IPS-18c (cell line): Measurements from ENCODE around the gene PRSS2.
"Not testable (repeated sequence)": the region's sequence is repeated elsewhere in the genome, so short reads cannot be mapped to it uniquely, and the experiment has no call there.

Source experiments
- H3K4me3 ChIP-seq: 2 replicates; pipeline ENCODE4 v1.7.0; 2013; ENCODE audit warnings: low read depth, mild to moderate bottlenecking, low read length, moderate library complexity; ENCODE audit not compliant: insufficient read depth
- H3K9me3 ChIP-seq: one replicate; pipeline ENCODE4 v1.6.1; 2013; ENCODE audit warnings: mild to moderate bottlenecking, low read length, moderate library complexity; ENCODE audit not compliant: control insufficient read depth, insufficient read depth

PRSS2 gene

DNA sequence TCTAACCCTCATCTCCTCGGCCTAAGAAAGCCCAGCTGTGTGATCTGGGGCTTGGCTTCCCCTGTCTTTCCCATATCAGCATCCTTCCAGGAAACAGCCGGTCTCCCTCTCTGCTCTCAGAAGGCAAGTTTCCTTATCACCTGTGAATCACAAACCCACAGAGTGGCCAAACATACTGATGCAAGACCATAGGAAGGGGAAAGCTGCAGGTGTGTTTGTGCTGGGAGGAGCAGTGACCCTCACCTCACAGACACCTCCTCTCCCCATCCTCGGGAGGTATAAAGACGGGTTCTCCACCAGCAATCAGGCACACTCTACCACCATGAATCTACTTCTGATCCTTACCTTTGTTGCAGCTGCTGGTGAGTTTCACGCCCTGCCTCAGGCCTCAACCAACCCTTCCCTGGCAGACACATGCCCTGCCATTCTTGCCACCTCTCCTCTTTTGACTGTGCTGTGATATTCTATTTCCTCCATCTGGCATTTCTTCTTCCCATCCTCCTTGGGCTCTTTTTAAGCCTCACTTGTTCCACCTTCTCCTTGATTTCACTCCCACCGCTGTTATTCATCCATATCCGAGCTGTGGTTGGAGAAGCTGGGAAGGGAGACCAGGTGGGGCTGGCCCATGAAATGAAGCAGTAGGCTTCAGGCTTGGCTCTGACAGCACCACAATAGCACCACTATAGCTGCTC lies at the start of gene PRSS2:
Gene PRSS2 (plus strand): TSS at position 310 of the 692 bp plus-strand sequence. CDS start 13 bp downstream, at position 323.
- Histone ChIP-seq H3K9me3 (no peaks in the 10 kb centered on the region), H3K4me3 (no peak within 1 kb of the TSS)

DNA sequence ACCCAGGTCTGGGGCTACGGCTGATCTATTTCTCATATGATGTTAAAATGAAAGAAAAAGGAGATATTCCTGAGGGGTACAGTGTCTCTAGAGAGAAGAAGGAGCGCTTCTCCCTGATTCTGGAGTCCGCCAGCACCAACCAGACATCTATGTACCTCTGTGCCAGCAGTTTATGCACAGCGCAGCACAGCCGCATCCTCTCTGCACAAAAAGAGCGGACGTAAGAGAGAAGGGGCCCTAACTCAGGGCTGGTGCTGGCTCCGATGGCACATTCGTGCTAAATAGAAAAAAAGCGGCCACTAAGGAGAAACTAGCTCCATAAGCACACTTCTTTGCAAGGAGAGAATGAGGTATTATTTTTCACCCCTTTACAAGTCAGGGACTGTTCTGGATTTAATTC lies 49.8 kb upstream of the PRSS2 start:
- H3K4me3 ChIP-seq: no peak overlapping the region
- H3K9me3 ChIP-seq: no peaks in the 10 kb centered on the region

DNA sequence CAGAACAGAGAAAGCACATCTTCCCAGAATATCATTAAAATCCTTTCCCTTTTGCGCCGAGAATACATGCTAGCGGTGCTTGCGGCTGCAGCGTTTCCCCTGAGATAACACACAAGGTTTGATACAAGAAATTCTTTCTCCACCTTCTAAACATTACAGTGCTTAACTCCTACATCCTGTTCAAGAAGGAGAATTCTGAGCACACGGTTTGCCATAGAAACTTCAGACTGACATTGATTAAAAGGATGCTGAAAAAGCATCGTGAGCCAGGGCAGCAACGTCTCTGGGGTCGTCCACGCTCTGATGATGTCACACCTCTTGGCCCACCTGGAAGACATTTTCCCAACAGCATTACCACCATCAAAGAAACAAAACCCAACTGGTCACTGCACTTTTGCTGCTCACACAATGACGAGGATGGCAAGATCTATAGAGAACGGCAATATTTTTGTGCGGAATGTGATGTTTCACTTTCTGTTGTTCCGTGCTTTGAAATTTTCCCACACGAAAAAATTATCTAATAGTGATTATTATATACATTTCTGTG lies 48.4 kb upstream of the PRSS2 start:
- H3K4me3 ChIP-seq: no peak overlapping the region
- no peaks in the 10 kb centered on the region for H3K9me3 ChIP-seq

DNA sequence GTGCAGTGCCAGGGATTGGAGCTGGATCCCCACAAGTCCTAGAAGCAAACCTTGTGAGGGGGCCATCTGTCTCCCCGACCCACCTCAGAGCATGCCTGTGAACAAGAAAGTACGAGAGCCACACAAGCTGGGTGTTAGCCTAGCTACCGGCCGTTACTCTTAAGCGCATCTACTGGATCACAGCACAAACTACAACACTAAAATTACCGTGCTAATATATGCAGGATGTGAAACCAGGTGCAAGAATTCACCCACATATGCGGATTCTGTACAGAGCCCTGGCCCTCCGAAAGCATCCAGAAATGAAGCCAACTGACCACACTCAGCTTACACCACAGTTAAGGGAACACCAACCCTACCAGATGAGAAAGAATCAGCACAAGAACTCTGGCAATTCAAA lies 37.5 kb upstream of the PRSS2 start:
- Histone ChIP-seq H3K9me3 (no peaks in the 10 kb centered on the region), H3K4me3 (no peak overlapping the region; the same call in 1 of the 2 replicates)

DNA sequence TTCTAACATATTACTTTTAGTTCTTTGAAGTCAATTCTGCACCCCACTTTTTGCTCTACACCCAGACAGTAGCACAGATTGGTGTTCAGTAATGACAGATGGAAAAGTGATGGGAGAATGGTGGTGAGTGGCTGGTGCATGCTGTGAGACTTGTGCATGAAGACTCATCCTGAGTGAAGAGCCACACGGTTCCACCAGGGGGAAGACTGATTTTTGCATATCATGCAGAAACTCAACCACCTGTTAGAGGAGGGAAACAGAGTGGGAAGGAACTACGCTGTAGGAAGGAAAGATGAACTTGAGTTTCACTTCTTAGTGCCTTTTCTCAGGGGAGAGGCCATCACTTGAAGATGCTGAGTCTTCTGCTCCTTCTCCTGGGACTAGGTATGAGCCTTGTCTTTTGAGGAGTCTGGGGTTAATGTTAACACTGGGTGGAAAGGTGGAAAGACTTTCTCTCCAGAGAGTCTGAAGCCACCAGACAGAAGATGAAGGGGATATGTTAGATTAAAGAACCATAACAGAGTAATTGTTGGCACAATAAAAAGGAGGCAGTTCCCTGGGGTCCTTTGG lies 30.8 kb upstream of the PRSS2 start:
- Histone ChIP-seq H3K9me3 (no peaks in the 10 kb centered on the region), H3K4me3 (no peak overlapping the region)

DNA sequence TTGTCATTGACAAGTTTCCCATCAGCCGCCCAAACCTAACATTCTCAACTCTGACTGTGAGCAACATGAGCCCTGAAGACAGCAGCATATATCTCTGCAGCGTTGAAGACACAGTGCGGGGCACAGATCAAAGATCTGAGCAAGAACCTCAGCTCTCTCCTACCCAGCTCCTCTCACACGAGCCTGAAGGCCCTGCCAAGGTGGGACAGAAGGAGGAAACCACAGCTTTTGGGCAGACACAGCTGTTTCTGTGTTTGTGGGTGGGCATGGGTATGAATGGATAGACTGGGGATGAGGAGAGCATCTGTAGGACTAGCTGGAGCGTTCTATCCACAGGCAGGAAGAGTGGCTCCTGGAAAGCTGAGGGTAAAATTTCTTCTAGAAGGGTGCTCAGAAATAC lies 30.0 kb upstream of the PRSS2 start:
- Histone ChIP-seq H3K9me3 (no peaks in the 10 kb centered on the region), H3K4me3 (no peak overlapping the region)

DNA sequence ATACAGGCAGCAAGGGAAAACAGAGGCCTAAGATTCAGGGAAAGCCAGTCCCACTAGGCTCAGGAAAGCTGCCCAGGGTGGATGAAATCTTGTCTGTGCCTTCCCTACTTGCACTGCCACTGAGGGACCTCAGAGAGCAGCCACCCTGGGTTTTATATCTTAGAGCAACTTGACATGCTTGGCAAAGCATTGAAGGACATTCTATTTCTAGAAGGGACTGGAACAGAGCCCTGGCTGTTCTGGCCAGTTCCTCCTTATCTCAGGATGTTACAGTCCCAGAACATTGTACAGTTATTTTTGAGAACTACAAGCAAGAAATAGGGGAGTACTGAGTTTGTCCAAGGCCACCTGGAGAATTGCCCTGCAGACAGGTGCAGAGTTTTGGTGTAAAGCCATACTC lies 28.8 kb upstream of the PRSS2 start:
- not testable (repeated sequence) for H3K4me3 ChIP-seq, H3K9me3 ChIP-seq

DNA sequence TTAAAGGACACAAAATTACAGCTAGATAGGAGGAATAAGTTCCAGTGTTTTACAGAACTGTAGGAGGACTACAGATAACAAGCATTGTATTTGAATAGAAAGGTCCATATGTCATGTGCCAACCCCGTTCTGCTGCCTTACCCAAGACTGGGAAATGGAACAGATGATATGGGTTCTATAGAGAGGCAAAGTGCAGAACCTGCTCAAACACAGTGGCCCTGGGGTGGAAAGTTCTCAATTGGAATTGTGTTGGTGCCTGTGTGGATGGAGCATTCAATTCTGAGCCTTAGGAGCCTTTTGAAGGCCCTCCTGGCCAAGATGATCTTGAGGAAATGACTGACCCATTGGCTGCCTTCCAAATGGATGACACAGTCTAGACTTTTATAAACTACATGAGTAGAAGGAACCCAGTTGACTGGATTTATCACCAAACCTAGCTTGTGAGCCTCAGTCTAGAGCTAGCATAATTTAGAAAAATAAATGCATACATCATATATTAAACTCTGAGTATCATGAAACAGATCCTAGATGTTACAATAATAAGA lies 25.6 kb upstream of the PRSS2 start:
- H3K9me3 ChIP-seq: no peaks in the 10 kb centered on the region
- H3K4me3 ChIP-seq: no peak overlapping the region

DNA sequence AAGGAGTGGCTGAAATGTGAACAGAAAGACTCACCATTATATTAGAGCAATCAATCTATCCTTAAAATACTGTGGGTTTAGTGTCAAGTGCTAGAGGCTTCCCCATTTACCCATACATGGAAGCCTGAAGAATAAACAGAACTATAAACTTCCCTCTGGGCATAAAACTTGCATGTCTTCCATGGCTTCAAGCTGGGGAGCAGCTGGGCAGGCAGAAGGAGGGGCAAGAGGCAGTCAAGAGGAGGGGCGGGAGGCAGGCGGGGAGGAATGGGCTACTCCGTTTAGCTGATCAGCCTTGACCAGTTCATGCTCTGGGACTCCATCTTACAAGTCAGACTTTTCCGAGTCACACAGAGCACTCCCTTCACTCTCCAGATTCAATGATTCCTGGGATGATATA lies 25.0 kb upstream of the PRSS2 start:
- Histone ChIP-seq H3K4me3 (no peak overlapping the region), H3K9me3 (no peaks in the 10 kb centered on the region)

DNA sequence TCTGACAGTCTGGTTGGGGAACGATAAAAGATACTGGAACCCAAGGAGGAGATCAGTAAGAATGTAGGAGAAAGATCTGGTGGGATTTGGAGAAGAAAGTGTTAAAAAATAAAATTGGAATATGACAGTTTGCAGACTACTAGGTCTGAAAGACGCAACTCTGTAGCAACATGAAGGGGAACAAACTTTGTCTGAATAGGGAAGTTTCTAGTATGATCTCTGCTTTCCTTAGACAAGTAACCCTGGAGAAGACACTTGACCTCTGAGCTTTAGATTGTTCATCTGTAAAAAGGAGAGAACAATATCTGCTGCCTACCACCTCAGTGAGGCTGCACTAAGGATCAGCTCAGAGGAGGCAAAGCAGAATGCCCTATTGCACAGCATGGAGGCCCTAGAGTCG lies 24.5 kb upstream of the PRSS2 start:
- no peaks in the 10 kb centered on the region for H3K9me3 ChIP-seq
- no peak overlapping the region for H3K4me3 ChIP-seq

DNA sequence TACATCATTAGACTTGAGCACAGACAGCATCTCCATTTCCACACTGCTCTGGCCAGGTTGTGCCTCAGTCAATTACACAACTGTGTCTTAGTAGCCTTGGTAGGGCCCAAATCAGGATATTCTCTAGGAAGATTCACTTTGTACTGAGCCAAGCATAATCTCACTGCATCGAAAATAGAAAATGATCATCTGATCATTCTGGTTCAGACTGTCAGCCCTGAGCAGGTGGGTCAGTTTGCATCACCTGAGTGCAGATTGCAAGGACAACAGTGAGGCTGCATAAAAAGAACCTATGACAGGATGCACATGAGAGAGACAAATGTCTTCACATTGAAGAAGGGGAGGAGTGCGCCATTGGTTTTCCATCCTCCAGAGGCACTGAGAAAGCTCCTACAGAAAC lies 22.4 kb upstream of the PRSS2 start:
- not testable (repeated sequence) for H3K4me3 ChIP-seq, H3K9me3 ChIP-seq

DNA sequence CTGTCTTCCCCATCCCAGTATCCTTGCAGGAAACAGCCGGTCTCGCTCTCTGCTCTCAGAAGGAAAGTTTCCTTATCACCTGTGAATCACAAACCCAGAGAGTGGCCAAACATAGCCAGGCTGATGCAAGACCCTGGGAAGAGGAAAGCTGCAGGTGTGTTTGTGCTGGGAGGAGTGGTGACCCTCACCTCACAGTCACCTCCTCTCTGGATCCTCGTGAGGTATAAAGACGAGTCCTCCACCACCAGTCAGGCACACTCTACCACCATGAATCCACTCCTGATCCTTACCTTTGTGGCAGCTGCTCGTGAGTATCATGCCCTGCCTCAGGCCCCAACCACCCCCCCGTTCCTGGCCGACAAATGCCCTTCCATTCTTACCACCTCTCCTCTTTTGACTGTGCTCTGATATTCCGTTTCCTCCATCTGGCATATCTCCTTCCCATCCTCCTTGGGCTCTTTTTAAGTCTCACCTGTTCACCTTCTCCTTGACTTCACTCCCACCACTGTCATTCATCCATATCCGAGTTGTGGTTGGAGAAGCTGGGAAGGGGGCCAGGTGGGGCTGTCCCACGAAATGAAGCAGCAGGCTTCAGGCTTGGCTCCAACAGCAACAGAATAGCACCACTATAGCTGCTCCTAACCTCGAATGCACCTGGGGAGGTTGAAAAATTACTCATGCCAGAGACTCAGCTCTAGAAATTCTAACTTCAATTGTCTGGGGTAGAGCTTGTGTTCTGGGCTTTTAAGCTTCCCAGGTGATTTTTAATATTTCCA lies 21.4 kb upstream of the PRSS2 start, which contains the start of gene PRSS1:
Gene PRSS1 (plus strand): TSS at position 255 of the 776 bp plus-strand sequence. CDS start 13 bp downstream, at position 268.
- H3K4me3 ChIP-seq: no peak within 1 kb of the TSS
- no peaks in the 10 kb centered on the region for H3K9me3 ChIP-seq

DNA sequence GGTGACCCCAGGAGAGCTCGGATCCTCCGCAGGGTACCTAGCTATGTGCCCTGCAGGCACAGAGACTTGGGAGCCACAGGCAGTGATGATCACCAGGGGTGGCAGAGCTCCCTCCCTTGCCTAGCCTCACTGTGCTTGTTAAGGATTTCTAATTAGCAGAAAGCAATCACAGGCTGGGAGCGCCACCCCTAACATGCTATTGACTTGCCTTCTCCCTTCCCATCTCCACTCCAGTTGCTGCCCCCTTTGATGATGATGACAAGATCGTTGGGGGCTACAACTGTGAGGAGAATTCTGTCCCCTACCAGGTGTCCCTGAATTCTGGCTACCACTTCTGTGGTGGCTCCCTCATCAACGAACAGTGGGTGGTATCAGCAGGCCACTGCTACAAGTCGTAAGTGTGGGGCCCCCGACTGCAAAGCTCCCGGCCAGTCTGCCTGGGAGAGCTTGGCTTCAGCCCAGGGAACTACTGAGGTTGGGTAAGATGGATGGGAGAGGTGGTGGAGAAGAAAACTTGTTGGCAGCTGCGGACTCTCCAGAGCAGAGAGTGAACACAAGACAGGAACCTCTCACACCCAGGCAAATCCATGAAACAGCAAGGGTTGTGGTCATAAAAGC lies 20.3 kb upstream of the PRSS2 start:
- H3K4me3 ChIP-seq: no peak overlapping the region
- no peaks in the 10 kb centered on the region for H3K9me3 ChIP-seq

DNA sequence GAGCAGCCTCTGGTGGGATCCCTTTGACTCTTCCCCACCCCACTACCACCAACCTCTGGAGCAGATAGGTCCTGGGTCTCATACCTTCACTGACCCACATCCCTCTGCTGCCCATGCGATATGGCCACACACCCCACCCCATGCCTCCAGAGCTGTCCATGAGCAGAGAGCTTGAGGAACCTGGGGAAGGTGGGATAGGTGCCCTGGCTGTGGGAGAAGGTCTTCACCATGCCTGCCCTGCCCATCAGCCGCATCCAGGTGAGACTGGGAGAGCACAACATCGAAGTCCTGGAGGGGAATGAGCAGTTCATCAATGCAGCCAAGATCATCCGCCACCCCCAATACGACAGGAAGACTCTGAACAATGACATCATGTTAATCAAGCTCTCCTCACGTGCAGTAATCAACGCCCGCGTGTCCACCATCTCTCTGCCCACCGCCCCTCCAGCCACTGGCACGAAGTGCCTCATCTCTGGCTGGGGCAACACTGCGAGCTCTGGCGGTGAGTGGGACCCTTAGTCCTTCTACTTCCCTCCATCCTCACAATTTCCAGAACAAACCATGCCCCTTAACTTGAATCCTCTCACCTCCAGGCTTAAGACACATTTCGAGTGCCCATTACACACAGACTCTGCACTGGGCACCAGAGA lies 19.1 kb upstream of the PRSS2 start:
- not testable (repeated sequence) for H3K4me3 ChIP-seq, H3K9me3 ChIP-seq

DNA sequence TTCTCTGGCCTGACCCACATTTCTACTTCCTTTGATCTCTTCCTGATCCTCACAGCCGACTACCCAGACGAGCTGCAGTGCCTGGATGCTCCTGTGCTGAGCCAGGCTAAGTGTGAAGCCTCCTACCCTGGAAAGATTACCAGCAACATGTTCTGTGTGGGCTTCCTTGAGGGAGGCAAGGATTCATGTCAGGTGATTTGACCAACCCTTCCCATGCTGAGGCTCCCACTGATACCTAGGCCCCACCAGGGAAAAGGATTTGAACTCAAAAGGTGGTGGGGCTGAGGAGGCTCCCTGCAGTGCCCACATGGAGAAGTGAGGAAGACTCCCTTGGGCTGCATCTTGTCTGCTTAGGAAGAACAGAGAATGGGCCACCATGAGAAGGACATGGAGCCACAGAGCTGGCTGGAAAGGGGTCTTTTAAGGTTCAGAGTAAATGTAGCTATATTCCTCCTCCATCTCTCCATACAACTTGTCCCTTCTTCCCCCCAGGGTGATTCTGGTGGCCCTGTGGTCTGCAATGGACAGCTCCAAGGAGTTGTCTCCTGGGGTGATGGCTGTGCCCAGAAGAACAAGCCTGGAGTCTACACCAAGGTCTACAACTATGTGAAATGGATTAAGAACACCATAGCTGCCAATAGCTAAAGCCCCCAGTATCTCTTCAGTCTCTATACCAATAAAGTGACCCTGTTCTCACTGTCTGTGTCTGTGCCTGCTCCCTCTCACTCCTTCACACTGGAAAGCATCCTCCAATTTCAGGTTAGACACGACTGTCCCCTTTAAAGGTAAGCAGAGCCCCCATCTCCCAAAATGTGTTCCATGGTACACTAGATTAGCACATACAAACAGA lies 18.2 kb upstream of the PRSS2 start:
- Histone ChIP-seq H3K4me3 (no peak overlapping the region), H3K9me3 (no peaks in the 10 kb centered on the region)

DNA sequence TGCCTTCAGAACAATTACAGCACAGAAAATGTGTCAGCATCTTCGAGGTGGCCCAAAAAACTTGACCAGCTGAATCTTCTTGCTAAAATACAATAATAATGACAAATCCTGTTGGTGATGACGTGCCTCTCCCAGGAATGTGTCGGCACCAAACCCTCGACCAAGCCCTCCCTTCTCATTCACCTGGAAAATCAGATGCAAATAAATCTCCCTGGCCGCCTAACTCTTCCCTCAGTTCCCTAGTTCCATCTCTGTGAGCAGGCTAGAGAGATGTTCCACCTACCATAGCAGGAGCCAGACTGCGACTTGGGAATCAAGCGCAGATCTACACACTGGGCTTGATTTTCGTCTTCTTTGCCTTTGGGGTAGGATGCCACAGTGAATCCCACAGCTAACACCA lies 17.4 kb upstream of the PRSS2 start:
- no peaks in the 10 kb centered on the region for H3K9me3 ChIP-seq
- H3K4me3 ChIP-seq: no peak overlapping the region
